HepG2 (cell line): ENCODE results near the gene PLXNA1. TPM values are rescaled to one million over a fixed set of nuclear protein-coding genes. Genes with fewer than 3 reads are reported as not detected.

Experiments used
- ELF4 ChIP-seq: sonication (generic); formaldehyde crosslinking; IDR thresholded peaks from 2 replicates; pipeline ENCODE4 v1.5.0; 2020; ENCODE audit warnings: missing genetic modification reagents, mild to moderate bottlenecking, moderate library complexity, borderline replicate concordance
- EP300 ChIP-seq, 3 experiments: sonication (generic) in 1 of 3; formaldehyde crosslinking in 1 of 3; IDR thresholded peaks; 2 replicates each; pipeline versions ENCODE4 v1.5.1 to v1.6.1; 2011 to 2020; ENCODE audit warnings: low read depth in 2 of 3, low read length in 2 of 3, borderline replicate concordance in 1 of 3, improper control_type of control experiment in 1 of 3, mild to moderate bottlenecking in 1 of 3, missing genetic modification reagents in 1 of 3, moderate library complexity in 1 of 3
- GLMP ChIP-seq: sonication (generic); formaldehyde crosslinking; IDR thresholded peaks from 2 replicates; pipeline ENCODE4 v1.9.0; 2021; ENCODE audit warnings: missing genetic modification reagents, mild to moderate bottlenecking, borderline replicate concordance
- HCFC1 ChIP-seq: fragments of 150-350 bp; IDR thresholded peaks from 2 replicates; pipeline ENCODE4 v1.6.1; 2014; ENCODE audit warnings: low read depth, low read length
- JDP2 ChIP-seq: sonication (generic); formaldehyde crosslinking; IDR thresholded peaks from 2 replicates; pipeline ENCODE4 v1.8.1; 2022; ENCODE audit warnings: missing genetic modification reagents, borderline replicate concordance
- MED13 ChIP-seq: sonication (generic); formaldehyde crosslinking; IDR thresholded peaks from 2 replicates; pipeline ENCODE4 v1.5.0; 2020; ENCODE audit warnings: missing genetic modification reagents
- MEF2D ChIP-seq: sonication (generic); formaldehyde crosslinking; IDR thresholded peaks from 2 replicates; pipeline ENCODE4 v1.5.1; 2020; ENCODE audit warnings: mild to moderate bottlenecking, missing genetic modification reagents
- MYC ChIP-seq: sonication (generic); formaldehyde crosslinking; IDR thresholded peaks from 2 replicates; pipeline ENCODE4 v1.9.0; 2021; ENCODE audit warnings: missing genetic modification reagents, borderline replicate concordance
- NR2C2 ChIP-seq: sonication (generic); formaldehyde crosslinking; IDR thresholded peaks from 2 replicates; pipeline ENCODE4 v1.4.0; 2020; ENCODE audit warnings: missing genetic modification reagents, mild to moderate bottlenecking, moderate library complexity, borderline replicate concordance
- PAX8 ChIP-seq: sonication (generic); formaldehyde crosslinking; IDR thresholded peaks from 2 replicates; pipeline ENCODE4 v1.8.0; 2022; ENCODE audit warnings: mild to moderate bottlenecking, missing genetic modification reagents, borderline replicate concordance
- PBX2 ChIP-seq: IDR thresholded peaks from 2 replicates; pipeline ENCODE4 v1.6.1; 2016; ENCODE audit warnings: control low read depth
- U2AF2 ChIP-seq: fragments of 200-400 bp; formaldehyde crosslinking; IDR thresholded peaks from 2 replicates; pipeline ENCODE4 v1.6.1; 2017; ENCODE audit warnings: low read depth, mild to moderate bottlenecking, low read length
- ZBTB42 ChIP-seq: sonication (generic); formaldehyde crosslinking; IDR thresholded peaks from 2 replicates; pipeline ENCODE4 v1.5.0; 2020; ENCODE audit warnings: mild to moderate bottlenecking, missing genetic modification reagents
- ZIK1 ChIP-seq: sonication (generic); formaldehyde crosslinking; IDR thresholded peaks from 2 replicates; pipeline ENCODE4 v1.5.0; 2020; ENCODE audit warnings: mild to moderate bottlenecking, low read depth, missing genetic modification reagents, borderline replicate concordance
- ZNF18 ChIP-seq: sonication (generic); formaldehyde crosslinking; IDR thresholded peaks from 2 replicates; pipeline ENCODE4 v1.8.0; 2022; ENCODE audit warnings: mild to moderate bottlenecking, missing genetic modification reagents; ENCODE audit not compliant: insufficient replicate concordance
- ZNF552 ChIP-seq: sonication (generic); formaldehyde crosslinking; IDR thresholded peaks from 2 replicates; pipeline ENCODE4 v1.9.0; 2022; ENCODE audit warnings: missing genetic modification reagents, mild to moderate bottlenecking, borderline replicate concordance
- ZNF556 ChIP-seq: sonication (generic); formaldehyde crosslinking; IDR thresholded peaks from 2 replicates; pipeline ENCODE4 v1.4.0; 2020; ENCODE audit warnings: mild to moderate bottlenecking, missing genetic modification reagents, borderline replicate concordance
- ZNF83 ChIP-seq: sonication (generic); formaldehyde crosslinking; IDR thresholded peaks from 2 replicates; pipeline ENCODE4 v1.4.0; 2020; ENCODE audit warnings: missing genetic modification reagents, mild to moderate bottlenecking, borderline replicate concordance
- polyA plus RNA-seq, 8 experiments: library from polyadenylated mRNA; depleted of rRNA in 3 of 8; stranded (reverse) in 7 of 8; unstranded in 1 of 8; fragments of >200 nt; fragmentation: Illumina TruSeq in 4 of 8; extraction: Trizol in 4 of 8; gene quantifications; 2 replicates each; pipeline versions ENCODE4 v1.2.1 to v1.2.3, GENCODE V29; 2011 to 2016; ENCODE audit warnings: low read depth in 4 of 8, missing spikeins in 1 of 8, mixed read lengths in 1 of 8; ENCODE audit not compliant: insufficient read depth in 1 of 8
- total RNA-seq, 5 experiments: library from RNA; depleted of rRNA; stranded (reverse); fragments of >200 nt; fragmentation: Illumina TruSeq; extraction: Trizol; gene quantifications; 2 replicates each; pipeline ENCODE4 v1.2.3, GENCODE V29; 2016; ENCODE audit warnings: low read depth in 1 of 5
- TF ChIP-seq, protein P1 (sequence below): sonication (generic); formaldehyde crosslinking; IDR thresholded peaks from 2 replicates; pipeline ENCODE4 v1.4.0; 2020; ENCODE audit warnings: missing genetic modification reagents
- TF ChIP-seq, protein P2 (sequence below): sonication (generic); formaldehyde crosslinking; conservative IDR thresholded peaks from 2 replicates; pipeline ENCODE4 v1.4.0; 2020; ENCODE audit warnings: missing genetic modification reagents

The PLXNA1 gene
- total and polyA plus RNA-seq, 2 of the 13 experiments (the other 11 are each of a cell fraction or from before 2014, with no cell fraction given) = 16.6 to 18.2 TPM

DNA sequence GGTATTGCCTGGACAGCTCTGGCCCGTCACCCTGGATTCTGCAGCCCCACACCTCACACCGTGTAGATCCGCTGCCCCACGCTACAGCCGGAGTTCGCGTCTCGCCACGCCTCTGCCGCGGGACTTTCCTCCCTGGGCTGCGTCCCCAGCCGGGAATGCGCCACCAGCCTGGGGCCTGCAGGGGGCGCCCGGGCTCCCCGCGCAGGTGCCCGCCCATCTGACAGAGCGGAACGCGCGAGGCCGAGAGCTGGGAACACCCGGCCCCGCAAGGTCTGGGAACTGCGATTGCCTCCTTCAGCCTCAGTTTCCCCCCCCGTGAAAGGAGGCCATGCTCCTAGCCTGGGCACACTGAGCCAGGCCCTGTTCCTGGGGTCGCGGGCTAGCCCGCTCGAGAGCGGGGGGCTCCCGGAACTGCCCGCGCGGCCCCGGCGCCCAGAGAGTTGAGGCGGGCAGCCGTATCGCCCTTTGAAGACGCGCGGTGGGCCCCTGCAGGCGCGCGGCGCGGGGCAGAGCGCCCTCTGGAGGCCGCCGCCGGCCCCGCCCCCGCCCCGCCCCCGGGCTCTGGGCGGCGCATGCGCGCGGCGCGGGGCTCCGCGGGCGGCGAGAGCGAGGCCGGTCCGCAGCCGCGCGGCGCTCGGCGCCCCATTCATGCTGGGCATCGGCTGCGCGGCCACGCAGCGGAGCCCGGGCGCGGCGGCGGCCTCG is at the start of gene PLXNA1 (continued):
- TF ChIP-seq MED13 (no peak), ELF4 (CRISPR knock-in tag) (no peak), ZNF552 (no peak; the same call in 1 of the 2 replicates), ZBTB42 (CRISPR knock-in tag) (no peak), PBX2 (CRISPR knock-in tag) (no peak), GLMP (CRISPR knock-in tag) (no peak), JDP2 (no peak), MYC (CRISPR knock-in tag) (peak; percentile 75), ZNF18 (CRISPR knock-in tag) (no peak), MEF2D (CRISPR knock-in tag) (no peak), HCFC1 (no peak), ZNF83 (CRISPR knock-in tag) (no peak), PAX8 (CRISPR knock-in tag) (peak; percentile 37; the same call in 1 of the 2 replicates), EP300 (IDR thresholded peaks at IDR 0.05; ENCODE audit: low read depth in 2 of 2, low read length in 2 of 2) (no peak), EP300 (CRISPR knock-in tag; IDR thresholded peaks at IDR 0.05; ENCODE audit: borderline replicate concordance) (no peak), NR2C2 (CRISPR knock-in tag) (no peak), ZIK1 (CRISPR knock-in tag) (peak; percentile 37; the same call in 1 of the 2 replicates), U2AF2 (no peak), ZNF556 (CRISPR knock-in tag) (peak; percentile 78; the same call in 1 of the 2 replicates)
- TF ChIP-seq, protein P1, sequence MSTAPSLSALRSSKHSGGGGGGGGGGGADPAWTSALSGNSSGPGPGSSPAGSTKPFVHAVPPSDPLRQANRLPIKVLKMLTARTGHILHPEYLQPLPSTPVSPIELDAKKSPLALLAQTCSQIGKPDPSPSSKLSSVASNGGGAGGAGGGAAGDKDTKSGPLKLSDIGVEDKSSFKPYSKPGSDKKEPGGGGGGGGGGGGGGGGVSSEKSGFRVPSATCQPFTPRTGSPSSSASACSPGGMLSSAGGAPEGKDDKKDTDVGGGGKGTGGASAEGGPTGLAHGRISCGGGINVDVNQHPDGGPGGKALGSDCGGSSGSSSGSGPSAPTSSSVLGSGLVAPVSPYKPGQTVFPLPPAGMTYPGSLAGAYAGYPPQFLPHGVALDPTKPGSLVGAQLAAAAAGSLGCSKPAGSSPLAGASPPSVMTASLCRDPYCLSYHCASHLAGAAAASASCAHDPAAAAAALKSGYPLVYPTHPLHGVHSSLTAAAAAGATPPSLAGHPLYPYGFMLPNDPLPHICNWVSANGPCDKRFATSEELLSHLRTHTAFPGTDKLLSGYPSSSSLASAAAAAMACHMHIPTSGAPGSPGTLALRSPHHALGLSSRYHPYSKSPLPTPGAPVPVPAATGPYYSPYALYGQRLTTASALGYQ (CRISPR knock-in tag) = no peak
- TF ChIP-seq, protein P2, sequence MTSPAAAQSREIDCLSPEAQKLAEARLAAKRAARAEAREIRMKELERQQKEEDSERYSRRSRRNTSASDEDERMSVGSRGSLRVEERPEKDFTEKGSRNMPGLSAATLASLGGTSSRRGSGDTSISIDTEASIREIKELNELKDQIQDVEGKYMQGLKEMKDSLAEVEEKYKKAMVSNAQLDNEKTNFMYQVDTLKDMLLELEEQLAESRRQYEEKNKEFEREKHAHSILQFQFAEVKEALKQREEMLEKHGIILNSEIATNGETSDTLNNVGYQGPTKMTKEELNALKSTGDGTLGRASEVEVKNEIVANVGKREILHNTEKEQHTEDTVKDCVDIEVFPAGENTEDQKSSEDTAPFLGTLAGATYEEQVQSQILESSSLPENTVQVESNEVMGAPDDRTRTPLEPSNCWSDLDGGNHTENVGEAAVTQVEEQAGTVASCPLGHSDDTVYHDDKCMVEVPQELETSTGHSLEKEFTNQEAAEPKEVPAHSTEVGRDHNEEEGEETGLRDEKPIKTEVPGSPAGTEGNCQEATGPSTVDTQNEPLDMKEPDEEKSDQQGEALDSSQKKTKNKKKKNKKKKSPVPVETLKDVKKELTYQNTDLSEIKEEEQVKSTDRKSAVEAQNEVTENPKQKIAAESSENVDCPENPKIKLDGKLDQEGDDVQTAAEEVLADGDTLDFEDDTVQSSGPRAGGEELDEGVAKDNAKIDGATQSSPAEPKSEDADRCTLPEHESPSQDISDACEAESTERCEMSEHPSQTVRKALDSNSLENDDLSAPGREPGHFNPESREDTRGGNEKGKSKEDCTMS = no peak
